ENCODE measurements around the gene REEP3. TPM values are rescaled to one million over a fixed set of nuclear protein-coding genes. Genes with fewer than 3 reads are reported as not detected.

REEP3 gene
- total RNA-seq, 4 donors from 2014 or later, result 60.3 to 115 (median 89.2) TPM

GRCh38 chr10:63605197-63605967, 84.2 kb downstream of the REEP3 start:
- H3K27me3 ChIP-seq, result no peaks in the 10 kb centered on the region
- intact Hi-C loops (cut with DNase I), result no loop called here

GRCh38 chr10:63608511-63608910, 87.3 kb downstream of the REEP3 start:
- Histone ChIP-seq H3K27me3 (no peaks in the 10 kb centered on the region), H3K4me3 (no peak overlapping the region), H3K36me3 (peaks cover 0 to 19% (median 4%) of the 10 kb centered on the region in 4 donors), H3K9me3 (no peaks in the 10 kb centered on the region), H3K27ac (replicated peaks in 1 of 4) (no peak overlapping the region), H3K4me1 (peaks cover 0 to 7% (median 0%) of the 10 kb centered on the region in 4 donors)
- WGBS, result 63% methylated on average over 1 of the region's 1 CpG
- no peak for DNase-seq (ENCODE audit: extremely low spot score)
- TF ChIP-seq POLR2AphosphoS5 (IDR thresholded peaks at IDR 0.05) (no peak), CTCF (IDR thresholded peaks at IDR 0.05) (no peak), POLR2A (IDR thresholded peaks at IDR 0.05; ENCODE audit: low read depth) (no peak), EP300 (IDR thresholded peaks at IDR 0.05) (no peak)
- intact Hi-C loops (cut with DNase I), result no loop called here

More at GRCh38 chr10:63605197-63605967, 84.2 kb downstream of the REEP3 start:
- H3K4me3 ChIP-seq, result no peak overlapping the region
- H3K27ac ChIP-seq (replicated peaks in 1 of 4), result no peak overlapping the region
- no peaks in the 10 kb centered on the region for H3K9me3 ChIP-seq
- H3K36me3 ChIP-seq, result peaks cover 0 to 13% (median 6%) of the 10 kb centered on the region in 4 donors
- H3K4me1 ChIP-seq, result peaks cover 0 to 7% (median 0%) of the 10 kb centered on the region in 4 donors
- WGBS, result 86% methylated on average over 3 of the region's 3 CpGs
- TF ChIP-seq CTCF (IDR thresholded peaks at IDR 0.05), result no peak
- no peak for TF ChIP-seq POLR2AphosphoS5 (IDR thresholded peaks at IDR 0.05)
- TF ChIP-seq POLR2A (IDR thresholded peaks at IDR 0.05; ENCODE audit: low read depth), result no peak
- no peak for TF ChIP-seq EP300 (IDR thresholded peaks at IDR 0.05)
- no peak for DNase-seq (ENCODE audit: extremely low spot score)

GRCh38 chr10:63611078-63611477, 89.9 kb downstream of the REEP3 start:
- Histone ChIP-seq H3K4me3 (no peak overlapping the region), H3K4me1 (peaks cover 0 to 10% (median 7%) of the 10 kb centered on the region in 4 donors), H3K27me3 (no peaks in the 10 kb centered on the region), H3K9me3 (no peaks in the 10 kb centered on the region), H3K27ac (replicated peaks in 1 of 4) (no peak overlapping the region), H3K36me3 (peaks cover 0 to 19% (median 7%) of the 10 kb centered on the region in 4 donors)
- no peak for DNase-seq (ENCODE audit: extremely low spot score)
- no peak for TF ChIP-seq EP300 (IDR thresholded peaks at IDR 0.05)
- 81% methylated on average over 2 of the region's 2 CpGs for WGBS
- intact Hi-C loops (cut with DNase I), result no loop called here

GRCh38 chr10:63614371-63614891, 93.2 kb downstream of the REEP3 start:
- H3K4me3 ChIP-seq, result no peak overlapping the region
- no peaks in the 10 kb centered on the region for H3K9me3 ChIP-seq
- TF ChIP-seq POLR2AphosphoS5 (IDR thresholded peaks at IDR 0.05) (peak in 1 of 2 donors; percentile 7), EP300 (IDR thresholded peaks at IDR 0.05) (no peak)
- intact Hi-C loops (cut with DNase I), result no loop called here
- H3K27me3 ChIP-seq, result no peaks in the 10 kb centered on the region
- DNase-seq (ENCODE audit: extremely low spot score), result no peak
- H3K27ac ChIP-seq (replicated peaks in 1 of 4), result peak overlapping the region in 2 of 4 donors; percentile 31 to 55
- peaks cover 0 to 10% (median 7%) of the 10 kb centered on the region in 4 donors for H3K4me1 ChIP-seq
- WGBS, result 50% methylated on average over 2 of the region's 2 CpGs
- H3K36me3 ChIP-seq, result peaks cover 0 to 27% (median 11%) of the 10 kb centered on the region in 4 donors

- Histone ChIP-seq H3K27me3 (no peaks in the 10 kb centered on the region), H3K9me3 (no peaks in the 10 kb centered on the region), H3K36me3 (peaks cover 0 to 36% (median 14%) of the 10 kb centered on the region in 4 donors), H3K4me3 (no peak overlapping the region), H3K4me1 (peaks cover 0 to 10% (median 7%) of the 10 kb centered on the region in 4 donors), H3K27ac (replicated peaks in 1 of 4) (no peak overlapping the region)
- intact Hi-C loops (cut with DNase I), result no loop called here
- WGBS, result 86% methylated on average over 2 of the region's 3 CpGs
- TF ChIP-seq POLR2A (IDR thresholded peaks at IDR 0.05; ENCODE audit: low read depth), result no peak
- no peak for TF ChIP-seq POLR2AphosphoS5 (IDR thresholded peaks at IDR 0.05)
- no peak for TF ChIP-seq EP300 (IDR thresholded peaks at IDR 0.05)
- TF ChIP-seq CTCF (IDR thresholded peaks at IDR 0.05), result no peak
- DNase-seq (ENCODE audit: extremely low spot score), result no peak
These were observed 97.4 kb downstream of the REEP3 start for GRCh38 chr10:63618552-63618951.

All from esophagus muscularis mucosa (tissue), 4 donors.